Natural killer cell (primary cell): ENCODE data around the gene FAM114A2. TPM values are rescaled to one million over a fixed set of nuclear protein-coding genes. Genes with fewer than 3 reads are reported as not detected.

Experiments used
- ATAC-seq, 3 donors: fragments of 150-1000 bp in 2 of 3; fragments of 200-7000 bp in 1 of 3; cut with Tn5 transposase; 1 replicate in 1 of 3; 2 replicates in 2 of 3; pipeline ENCODE4 v1.10.0; 2021; ENCODE audit warnings: mild to moderate bottlenecking in 2 of 3, moderate library complexity in 2 of 3
- DNase-seq, 2 donors: peaks; one replicate each; pipeline versions ENCODE4 v3.0.0 to v3.0.0-alpha.2; 2013 to 2021; ENCODE audit warnings: mixed read lengths in 1 of 2
- H3K27ac ChIP-seq: one replicate; pipeline ENCODE4 v1.5.1; 2013; ENCODE audit warnings: mild to moderate bottlenecking, low read length
- H3K27me3 ChIP-seq: one replicate; pipeline ENCODE4 v1.6.1; 2013; ENCODE audit warnings: low read length; ENCODE audit not compliant: control insufficient read depth, insufficient read depth
- H3K36me3 ChIP-seq: one replicate; pipeline ENCODE4 v1.6.1; 2013; ENCODE audit warnings: low read length; ENCODE audit not compliant: control insufficient read depth, insufficient read depth
- H3K4me1 ChIP-seq: one replicate; pipeline ENCODE4 v1.6.1; 2013; ENCODE audit warnings: low read length; ENCODE audit not compliant: control insufficient read depth, insufficient read depth
- H3K4me3 ChIP-seq: one replicate; pipeline ENCODE4 v1.5.1; 2013; ENCODE audit warnings: low read length
- H3K9me3 ChIP-seq: one replicate; pipeline ENCODE4 v1.6.1; 2013; ENCODE audit warnings: low read length; ENCODE audit not compliant: control insufficient read depth, insufficient read depth
- H3K27ac Mint-ChIP-seq, 2 donors: one replicate each; pipeline ENCODE4 v1.8.0; 2022; ENCODE audit warnings: mild to moderate bottlenecking in 2 of 2, mixed read lengths in 2 of 2, moderate library complexity in 1 of 2
- H3K27me3 Mint-ChIP-seq, 2 donors: one replicate each; pipeline ENCODE4 v1.8.0; 2022; ENCODE audit warnings: low read depth in 2 of 2, mixed read lengths in 2 of 2
- H3K36me3 Mint-ChIP-seq: one replicate; pipeline ENCODE4 v1.8.0; 2022; ENCODE audit warnings: mixed read lengths
- H3K4me1 Mint-ChIP-seq, 2 donors: one replicate each; pipeline ENCODE4 v1.8.0; 2022; ENCODE audit warnings: mixed read lengths in 2 of 2
- H3K4me3 Mint-ChIP-seq: one replicate; pipeline ENCODE4 v1.8.0; 2022; ENCODE audit warnings: mild to moderate bottlenecking, moderate library complexity, mixed read lengths
- H3K9me3 Mint-ChIP-seq, 2 donors: one replicate each; pipeline ENCODE4 v1.8.0; 2022; ENCODE audit warnings: mixed read lengths in 2 of 2
- WGBS: methylation state at CpG from one replicate; pipeline ENCODE4 v1.1.7; 2013; ENCODE audit warnings: missing lambda C conversion rate; ENCODE audit not compliant: insufficient coverage; 5-methylcytosine and 5-hydroxymethylcytosine counted together
- intact Hi-C: fragments of 100-400 bp; cut with micrococcal nuclease; formaldehyde crosslinking; loops from one replicate; pipeline ENCODE4 v1.14.2; 2022
- total RNA-seq, 4 donors: library from RNA; stranded (reverse); fragments of 120-200 nt in 1 of 4; gene quantifications; one replicate each; pipeline versions ENCODE4 v1.2.3 to v1.2.4, GENCODE V29; 2013 to 2022
- TF ChIP-seq, protein P1 (sequence below): fragments of 200-600 bp; IDR thresholded peaks from one replicate; pipeline ENCODE4 v1.8.0; 2022; ENCODE audit warnings: antibody characterized with exemption

Gene FAM114A2
- total RNA-seq, 3 donors from 2014 or later (not counting 1 experiment from before 2014, with no cell fraction given), result 29.0 to 37.8 (median 29.4) TPM

DNA sequence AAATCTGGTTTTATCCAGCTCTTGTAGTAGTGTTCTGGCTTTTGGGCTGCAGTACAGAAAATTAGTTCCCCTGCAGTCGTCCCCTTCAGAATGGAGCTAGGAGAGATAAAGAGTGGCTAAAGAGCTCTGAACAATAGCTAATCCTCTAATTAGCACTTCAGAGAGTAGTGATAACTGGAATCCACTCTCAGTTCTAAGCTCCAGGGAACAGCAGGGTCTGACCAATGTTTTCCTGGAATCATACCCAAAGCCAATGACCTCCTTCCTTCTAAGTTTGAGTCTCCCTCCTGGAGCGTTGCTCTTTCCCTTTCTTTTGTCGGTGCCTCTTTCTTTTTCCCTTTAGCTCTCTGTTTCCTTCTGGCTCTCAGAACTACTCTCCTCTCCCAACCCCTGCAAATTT, 47.4 kb upstream of the FAM114A2 start:
- H3K4me3 ChIP-seq, result no peak overlapping the region
- Mint-ChIP-seq H3K36me3 (no peaks in the 10 kb centered on the region), H3K27ac (no peak overlapping the region), H3K4me1 (peaks cover 0 to 4% of the 10 kb centered on the region in 2 donors), H3K27me3 (no peaks in the 10 kb centered on the region), H3K9me3 (no peaks in the 10 kb centered on the region), H3K4me3 (no peak overlapping the region)
- no peak overlapping the region for H3K27ac ChIP-seq
- DNase-seq (no peak), ATAC-seq (no peak)
- H3K9me3 ChIP-seq, result no peaks in the 10 kb centered on the region
- no peaks in the 10 kb centered on the region for H3K4me1 ChIP-seq
- 86% methylated on average over 3 of the region's 3 CpGs for WGBS
- TF ChIP-seq, protein P1, sequence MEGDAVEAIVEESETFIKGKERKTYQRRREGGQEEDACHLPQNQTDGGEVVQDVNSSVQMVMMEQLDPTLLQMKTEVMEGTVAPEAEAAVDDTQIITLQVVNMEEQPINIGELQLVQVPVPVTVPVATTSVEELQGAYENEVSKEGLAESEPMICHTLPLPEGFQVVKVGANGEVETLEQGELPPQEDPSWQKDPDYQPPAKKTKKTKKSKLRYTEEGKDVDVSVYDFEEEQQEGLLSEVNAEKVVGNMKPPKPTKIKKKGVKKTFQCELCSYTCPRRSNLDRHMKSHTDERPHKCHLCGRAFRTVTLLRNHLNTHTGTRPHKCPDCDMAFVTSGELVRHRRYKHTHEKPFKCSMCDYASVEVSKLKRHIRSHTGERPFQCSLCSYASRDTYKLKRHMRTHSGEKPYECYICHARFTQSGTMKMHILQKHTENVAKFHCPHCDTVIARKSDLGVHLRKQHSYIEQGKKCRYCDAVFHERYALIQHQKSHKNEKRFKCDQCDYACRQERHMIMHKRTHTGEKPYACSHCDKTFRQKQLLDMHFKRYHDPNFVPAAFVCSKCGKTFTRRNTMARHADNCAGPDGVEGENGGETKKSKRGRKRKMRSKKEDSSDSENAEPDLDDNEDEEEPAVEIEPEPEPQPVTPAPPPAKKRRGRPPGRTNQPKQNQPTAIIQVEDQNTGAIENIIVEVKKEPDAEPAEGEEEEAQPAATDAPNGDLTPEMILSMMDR, result no peak
- no peaks in the 10 kb centered on the region for H3K27me3 ChIP-seq
- H3K36me3 ChIP-seq, result no peaks in the 10 kb centered on the region
- intact Hi-C loops, result no loop called here

DNA sequence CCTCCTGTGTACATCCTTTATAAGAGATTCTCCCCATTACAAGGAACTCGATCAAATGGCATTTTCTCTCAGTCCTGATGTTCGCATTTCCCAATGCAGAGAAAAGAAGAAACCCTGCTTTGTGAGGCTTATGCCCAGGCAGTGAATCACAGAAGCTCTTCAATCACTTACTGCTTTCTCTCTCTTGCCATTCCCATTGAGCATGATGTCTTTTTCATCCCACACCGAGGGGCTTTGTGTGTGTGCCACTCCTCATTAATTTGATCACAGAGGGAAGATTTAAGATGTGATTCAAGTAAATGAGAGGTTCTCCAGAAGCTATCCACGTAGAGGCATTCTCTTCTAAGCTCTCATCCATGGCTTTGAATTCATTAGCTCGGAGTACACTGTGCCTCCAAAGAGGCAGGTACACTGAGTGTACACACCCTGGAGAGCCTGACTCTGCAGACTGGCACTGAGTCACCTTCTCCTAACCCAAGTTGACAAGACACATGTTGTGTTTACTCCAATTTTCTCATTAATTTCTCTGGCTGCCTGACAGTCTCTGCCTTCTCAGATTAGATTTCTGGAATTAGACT, 45.4 kb upstream of the FAM114A2 start:
- no peaks in the 10 kb centered on the region for H3K9me3 ChIP-seq
- no peak overlapping the region for H3K27ac ChIP-seq
- intact Hi-C loops, result no loop called here
- Mint-ChIP-seq H3K27me3 (no peaks in the 10 kb centered on the region), H3K4me1 (peaks cover 0 to 4% of the 10 kb centered on the region in 2 donors), H3K4me3 (no peak overlapping the region), H3K36me3 (no peaks in the 10 kb centered on the region), H3K9me3 (no peaks in the 10 kb centered on the region), H3K27ac (no peak overlapping the region)
- no peaks in the 10 kb centered on the region for H3K27me3 ChIP-seq
- TF ChIP-seq, protein P1, result no peak
- no peaks in the 10 kb centered on the region for H3K4me1 ChIP-seq
- H3K36me3 ChIP-seq, result no peaks in the 10 kb centered on the region
- H3K4me3 ChIP-seq, result no peak overlapping the region
- DNase-seq, result no peak
- 93% methylated on average over 4 of the region's 5 CpGs for WGBS
- no peak for ATAC-seq

DNA sequence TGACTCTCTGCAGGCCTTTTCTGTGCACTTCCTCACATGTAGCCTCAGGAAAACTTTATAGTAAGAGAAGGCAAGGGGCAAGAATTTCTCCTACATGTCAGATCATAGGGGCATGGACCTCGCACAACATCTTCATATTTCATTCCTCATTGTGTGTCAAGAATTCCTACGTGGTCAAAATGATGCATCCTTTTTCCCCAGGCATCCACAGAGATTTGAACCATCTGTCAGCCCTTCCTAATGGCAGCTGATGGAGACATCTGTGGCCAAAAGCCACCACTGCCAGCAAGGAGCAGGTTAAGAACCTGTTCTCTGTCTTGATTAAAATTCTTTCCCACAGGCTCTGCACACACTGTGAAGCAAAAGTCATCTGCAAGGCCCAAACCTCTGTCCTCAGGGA, 42.5 kb upstream of the FAM114A2 start:
- ATAC-seq, result no peak

More for the DNA sequence above, 42.5 kb upstream of the FAM114A2 start:
- Mint-ChIP-seq H3K4me1 (peaks cover 7 to 11% of the 10 kb centered on the region in 2 donors), H3K4me3 (no peak overlapping the region), H3K36me3 (no peaks in the 10 kb centered on the region), H3K9me3 (no peaks in the 10 kb centered on the region), H3K27me3 (no peaks in the 10 kb centered on the region), H3K27ac (no peak overlapping the region)
- Histone ChIP-seq H3K9me3 (no peaks in the 10 kb centered on the region), H3K27ac (no peak overlapping the region), H3K27me3 (no peaks in the 10 kb centered on the region), H3K4me1 (no peaks in the 10 kb centered on the region), H3K4me3 (no peak overlapping the region), H3K36me3 (no peaks in the 10 kb centered on the region)
- TF ChIP-seq, protein P1, result no peak
- 84% methylated on average over 2 of the region's 2 CpGs for WGBS
- intact Hi-C loops, result no loop called here
- no peak for DNase-seq
